Epithelial cell of prostate (primary cell): ENCODE results near the gene PER2.

Experiments
- DNase-seq: peaks from one replicate; pipeline ENCODE4 v3.0.0-alpha.2; 2011; ENCODE audit warnings: low read depth, low spot score
- H3K27ac ChIP-seq: fragments of 450-650 bp; 2 replicates; pipeline ENCODE4 v1.5.1; 2017; ENCODE audit warnings: mild to moderate bottlenecking

The PER2 gene

DNA sequence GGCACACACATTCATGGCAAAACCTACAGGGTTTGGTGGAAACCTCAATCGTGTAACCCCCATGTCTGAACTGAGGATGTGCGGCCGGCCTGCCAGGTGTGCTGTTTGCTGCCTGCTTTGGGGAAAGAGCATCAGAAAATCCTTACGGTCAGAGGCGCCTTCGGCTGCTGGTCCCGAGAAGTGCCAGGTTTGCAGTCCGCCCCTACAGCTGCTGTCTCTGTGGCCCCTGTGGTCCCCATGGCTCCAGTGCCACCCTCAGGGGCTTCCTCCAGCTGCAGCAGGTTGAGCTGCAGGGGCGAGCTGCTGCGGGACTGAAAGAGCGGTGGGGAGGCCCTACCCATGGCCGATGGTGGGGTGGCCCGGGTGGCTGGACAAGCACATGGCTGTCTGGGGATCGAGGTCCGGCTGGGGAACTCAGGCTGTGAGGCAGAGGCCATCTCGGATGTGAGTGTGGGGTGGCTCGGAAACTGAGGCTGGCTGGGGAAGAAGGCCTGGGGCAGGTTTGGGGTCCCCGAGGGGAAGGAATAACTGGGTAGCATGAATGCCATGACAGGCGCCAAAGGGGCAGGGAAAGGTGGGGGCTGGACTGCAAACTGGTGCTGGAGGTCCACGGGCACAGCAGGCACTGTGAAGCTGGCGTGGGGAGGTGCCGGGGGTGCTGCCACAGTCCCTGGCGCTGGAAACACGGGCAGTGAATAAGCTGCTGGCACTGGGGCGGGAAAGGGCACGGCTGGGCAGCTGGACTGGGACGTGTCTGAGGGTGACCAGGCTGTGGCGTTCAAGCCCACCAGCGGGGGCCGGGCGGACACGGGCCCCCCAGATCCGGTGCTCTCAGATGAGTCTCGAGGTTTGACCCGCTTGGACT lies 35.4 kb downstream of the PER2 start:
- no peak for DNase-seq
- H3K27ac ChIP-seq, result no peak overlapping the region

DNA sequence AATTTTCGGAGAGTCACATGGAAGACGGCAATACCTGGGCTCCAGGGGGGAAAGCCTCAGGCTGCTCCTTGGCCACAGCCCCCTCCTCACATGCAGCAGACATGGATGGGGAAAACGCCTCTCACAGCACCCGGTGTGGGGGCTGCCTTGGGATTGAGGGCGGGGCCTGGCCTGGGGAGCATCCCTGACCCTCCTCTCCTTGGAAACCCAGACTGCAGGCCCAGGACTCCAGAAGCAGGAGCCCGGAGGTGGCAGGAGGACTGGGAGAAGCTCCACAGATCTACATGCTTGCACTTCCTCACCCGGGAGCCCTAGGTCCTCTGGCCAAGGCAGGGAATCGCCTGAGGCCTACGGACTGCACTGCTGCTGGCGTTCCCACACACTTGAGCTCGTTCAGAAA lies 36.4 kb downstream of the PER2 start:
- H3K27ac ChIP-seq, result no peak overlapping the region
- DNase-seq, result no peak

DNA sequence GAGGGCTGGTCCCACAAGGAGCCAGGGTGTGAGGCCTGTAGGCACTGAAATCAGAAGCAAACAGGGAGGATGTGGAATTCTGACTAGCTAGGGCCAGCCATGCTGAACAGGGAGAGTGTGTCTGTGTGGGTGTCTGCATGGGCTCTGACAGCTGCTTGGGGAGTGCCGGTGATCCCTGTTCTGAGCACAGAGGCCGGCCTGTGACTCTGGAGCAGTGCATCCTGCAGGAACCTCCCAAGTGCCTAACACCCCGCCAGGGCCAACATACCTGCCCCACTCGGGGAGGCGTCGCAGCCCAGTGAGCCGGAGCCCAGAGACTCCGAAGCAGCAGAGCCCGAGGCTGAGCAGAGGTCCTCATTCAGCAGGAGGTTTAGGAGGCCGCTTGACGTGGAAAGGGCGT lies 37.1 kb downstream of the PER2 start:
- DNase-seq, result no peak
- H3K27ac ChIP-seq, result no peak overlapping the region

DNA sequence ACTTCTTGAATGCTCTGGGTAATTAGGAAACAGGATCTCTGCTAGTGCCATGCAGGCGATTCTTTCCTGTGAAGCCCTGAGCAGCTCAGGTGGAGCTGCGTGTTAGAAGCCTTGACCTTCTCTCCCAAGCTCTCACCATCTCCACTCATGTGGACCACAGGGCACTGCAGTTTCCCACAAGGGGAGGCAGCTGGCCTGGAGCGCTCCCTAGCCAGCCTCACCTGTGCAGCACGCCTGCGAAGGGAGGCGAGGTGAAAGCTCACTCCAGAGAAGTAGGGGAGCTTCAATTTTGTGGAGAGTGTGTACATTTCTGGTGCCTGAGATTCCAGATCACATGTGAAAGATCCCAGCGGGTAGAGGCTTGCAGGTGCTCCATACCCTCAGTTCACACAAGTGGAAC lies 37.5 kb downstream of the PER2 start:
- no peak for DNase-seq
- no peak overlapping the region for H3K27ac ChIP-seq

DNA sequence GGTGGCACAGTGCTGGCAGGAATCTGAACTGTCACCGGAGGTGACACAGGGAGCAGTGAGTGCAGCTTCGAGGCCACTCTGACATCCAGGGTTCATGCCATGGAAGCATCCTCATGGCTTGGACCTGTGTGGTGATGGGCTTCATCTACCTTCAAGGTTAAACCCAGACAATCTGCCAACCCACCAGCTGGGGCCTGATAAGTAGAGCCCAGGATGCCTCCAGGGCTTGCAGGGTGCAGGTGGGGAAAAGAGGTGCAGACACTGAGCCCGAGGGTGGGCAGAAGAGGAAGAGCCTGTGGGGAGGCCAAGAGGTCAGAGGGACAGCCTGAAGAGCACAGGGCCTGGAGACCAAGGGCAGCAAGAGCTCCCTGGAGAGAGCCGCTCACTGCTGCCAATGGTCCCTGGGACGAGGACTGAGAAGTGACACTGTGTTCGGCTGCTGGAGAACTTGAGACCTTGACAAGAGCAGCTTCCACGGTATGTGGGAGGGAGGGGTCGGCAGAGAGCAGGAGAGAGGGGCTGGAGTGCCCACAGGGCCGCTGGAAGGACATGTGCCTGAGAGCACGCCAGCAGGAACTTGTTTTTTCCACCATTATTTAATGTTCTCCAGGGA lies 40.5 kb downstream of the PER2 start:
- no peak overlapping the region for H3K27ac ChIP-seq
- no peak for DNase-seq

DNA sequence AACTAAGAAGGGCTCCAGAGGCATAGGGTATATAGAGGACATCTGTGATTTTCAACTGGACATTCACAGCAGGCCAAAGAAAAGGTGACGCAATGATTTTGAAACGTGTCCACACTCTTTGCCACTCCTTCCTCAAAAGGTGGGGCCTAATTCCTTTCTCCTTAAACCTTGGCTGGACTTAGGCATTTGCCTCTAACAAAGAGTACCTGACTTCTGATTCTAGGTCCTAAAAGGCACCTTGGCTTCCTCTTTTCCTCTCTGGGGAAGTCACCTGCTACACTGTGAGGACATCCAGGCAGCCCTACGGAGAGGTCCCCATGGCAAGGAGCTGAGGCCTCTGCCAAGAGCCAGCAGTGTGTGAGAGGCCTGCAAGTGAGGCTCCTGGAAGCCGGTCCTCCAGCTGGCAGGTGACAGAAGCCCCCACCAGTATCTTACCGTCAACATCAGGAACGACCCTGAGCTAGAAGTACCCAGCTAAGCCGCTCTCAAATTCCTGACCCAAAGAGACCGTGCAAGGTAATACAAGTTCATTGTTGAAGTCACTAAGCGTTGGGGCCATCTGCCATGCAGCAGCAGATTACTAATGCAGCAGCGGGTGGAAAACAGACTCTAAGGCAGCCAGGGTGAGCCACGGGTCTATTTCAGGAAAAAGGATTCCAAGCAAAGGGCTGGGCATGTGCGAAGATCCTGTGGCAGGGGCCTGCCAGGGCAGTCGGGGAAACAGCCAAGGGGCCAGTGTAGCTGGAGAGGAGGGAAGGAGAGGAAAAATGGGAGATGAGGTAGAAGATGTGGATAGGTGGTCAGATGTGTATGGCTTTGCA lies 41.2 kb downstream of the PER2 start:
- DNase-seq, result no peak
- no peak overlapping the region for H3K27ac ChIP-seq

DNA sequence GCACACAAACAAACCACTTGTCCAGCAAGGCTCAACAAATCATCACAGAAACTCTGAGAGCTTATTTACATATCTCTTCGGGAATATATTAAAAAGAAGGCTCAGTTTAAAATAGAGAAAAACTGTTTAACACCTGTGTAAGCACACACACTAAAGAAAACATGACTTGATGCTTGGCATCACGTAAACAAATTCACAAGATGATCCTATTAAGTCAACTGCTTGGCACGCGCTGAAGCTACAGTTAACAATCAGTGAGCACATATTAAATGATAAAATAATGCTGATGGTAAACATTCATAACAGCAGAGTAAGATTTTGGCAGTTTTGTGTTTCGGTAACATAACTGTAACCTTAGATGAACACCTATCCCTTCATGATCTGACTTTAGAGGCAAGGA lies 44.3 kb downstream of the PER2 start:
- DNase-seq, result no peak
- no peak overlapping the region for H3K27ac ChIP-seq

DNA sequence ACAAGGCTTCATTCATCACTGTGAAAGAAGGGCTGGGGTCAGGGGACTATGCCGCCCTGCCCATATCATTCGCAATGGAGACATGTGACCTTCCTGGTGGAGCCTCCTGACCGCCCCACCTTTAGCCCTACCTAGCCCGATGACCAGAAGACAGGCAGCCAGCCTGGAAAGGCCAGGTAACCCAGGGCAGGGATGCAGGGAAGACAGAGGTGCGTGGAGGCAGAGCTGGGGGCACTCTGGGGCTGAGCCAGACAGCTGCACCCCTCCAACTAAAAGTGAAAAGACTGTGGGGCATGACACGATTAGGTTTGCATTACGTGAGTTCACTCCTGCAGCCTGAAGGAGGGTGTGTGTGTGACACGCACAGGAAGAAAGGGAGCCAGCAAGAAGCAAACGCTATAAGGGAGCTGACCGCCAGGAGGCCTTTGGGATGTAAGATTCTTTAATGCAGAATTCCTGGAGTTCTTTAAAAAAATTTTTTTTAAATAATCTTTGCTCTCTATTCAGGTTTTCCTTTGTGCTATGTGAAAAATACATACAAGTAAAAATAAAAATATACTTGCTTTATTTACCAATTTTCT lies 44.8 kb downstream of the PER2 start:
- H3K27ac ChIP-seq, result no peak overlapping the region
- DNase-seq, result no peak

DNA sequence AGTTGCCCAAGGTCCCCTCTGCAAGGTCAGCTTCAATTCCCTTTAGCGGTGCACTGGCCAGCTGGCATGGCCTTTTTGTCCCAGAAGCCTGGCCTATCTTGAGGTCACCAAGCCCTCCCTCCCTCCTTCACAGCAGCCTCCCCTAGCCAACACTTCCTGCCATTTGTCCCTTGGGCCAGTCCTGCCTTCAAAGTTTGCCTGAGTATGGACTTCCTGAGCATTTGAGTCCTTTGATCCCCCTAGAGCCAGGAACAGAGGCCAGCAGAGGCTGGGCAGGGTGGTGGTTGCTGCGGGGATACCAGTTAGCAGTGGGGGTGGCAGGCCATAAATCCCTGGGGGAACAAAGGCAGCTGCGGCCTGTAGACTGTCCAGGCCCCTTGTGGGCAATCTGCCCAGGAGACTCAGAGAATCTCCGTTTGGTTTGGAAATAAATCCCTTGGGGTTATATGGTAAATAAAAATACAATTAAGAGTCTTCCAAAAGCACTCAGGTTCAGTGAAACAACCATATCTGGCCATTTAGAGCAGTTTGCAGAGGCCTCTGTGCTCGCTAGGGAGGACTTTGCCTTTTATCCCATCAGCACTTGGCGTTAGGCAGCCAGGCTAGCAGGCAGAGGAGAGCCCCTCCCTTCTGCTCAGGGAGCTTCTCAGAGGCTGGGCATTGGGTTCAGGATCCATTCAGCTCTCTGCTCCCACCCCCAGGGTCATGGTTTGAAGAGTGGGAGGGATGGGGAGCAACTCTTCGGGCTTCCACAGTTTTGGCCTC lies 45.5 kb downstream of the PER2 start:
- DNase-seq, result no peak
- no peak overlapping the region for H3K27ac ChIP-seq

DNA sequence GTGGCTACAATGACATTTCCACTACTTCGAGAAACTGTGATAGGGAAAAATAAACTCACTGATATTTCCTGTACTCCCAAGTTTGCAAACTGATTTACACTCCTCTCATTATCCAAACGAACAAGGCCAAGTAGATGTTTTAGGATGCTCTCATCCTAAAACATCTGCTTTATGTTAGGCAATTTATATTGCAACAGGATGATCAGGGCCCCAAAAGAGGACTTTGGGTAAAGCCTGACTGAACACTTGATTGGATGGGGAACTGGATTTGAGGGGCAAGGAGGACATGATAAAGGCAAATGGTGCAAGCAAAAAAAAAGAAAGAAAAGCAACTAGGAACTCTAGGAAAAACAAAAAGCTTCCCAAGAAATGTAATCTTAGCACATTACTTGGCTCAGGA lies 46.4 kb downstream of the PER2 start:
- no peak for DNase-seq
- no peak overlapping the region for H3K27ac ChIP-seq

DNA sequence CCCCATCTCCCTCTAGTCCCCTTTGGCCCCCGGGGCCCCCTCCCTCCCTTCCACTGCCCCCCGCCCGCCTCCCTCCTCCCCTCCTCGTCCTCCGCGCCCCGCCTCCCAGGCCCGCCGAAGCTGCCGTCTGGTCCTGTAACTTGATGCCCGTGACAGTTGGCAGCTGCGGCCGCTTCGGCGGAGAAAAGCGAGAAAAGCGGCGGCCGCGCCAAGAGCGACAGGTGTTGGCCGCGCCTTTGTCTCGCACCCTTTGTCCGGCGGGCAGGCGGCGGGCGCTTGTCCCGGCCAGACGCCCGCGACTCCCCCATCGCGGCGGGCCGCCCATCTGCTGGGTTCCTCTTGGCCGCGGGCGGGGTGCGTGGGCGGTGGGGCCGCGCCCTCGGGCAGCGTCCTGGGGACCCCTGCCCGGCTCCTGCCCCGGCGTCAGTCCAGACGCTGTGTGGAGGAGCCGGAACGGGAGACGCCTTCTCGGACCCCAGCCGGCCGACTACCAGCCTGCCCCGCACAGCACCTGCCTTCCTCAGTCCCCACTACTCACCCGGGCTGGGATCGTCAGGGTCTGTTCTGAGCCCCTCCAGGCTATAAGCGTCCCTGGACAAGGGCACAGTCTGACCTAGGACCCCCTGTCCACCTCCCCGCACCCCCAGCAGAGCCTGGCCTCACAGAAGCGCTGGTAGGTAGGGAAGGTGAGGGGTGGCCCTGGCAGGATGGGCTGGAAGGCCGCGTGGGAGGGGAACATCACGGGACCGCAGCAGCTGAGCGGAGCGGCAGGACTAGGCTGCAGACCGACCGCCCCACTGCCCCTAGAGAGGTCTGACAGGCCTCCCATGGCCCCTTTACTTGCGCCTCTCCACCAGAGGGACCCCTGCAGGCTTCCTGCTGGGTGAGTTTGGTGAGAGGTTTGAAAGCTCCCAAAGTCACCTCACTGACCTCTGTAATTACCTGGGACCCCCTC lies 47.4 kb downstream of the PER2 start:
- no peak overlapping the region for H3K27ac ChIP-seq
- DNase-seq, result no peak

DNA sequence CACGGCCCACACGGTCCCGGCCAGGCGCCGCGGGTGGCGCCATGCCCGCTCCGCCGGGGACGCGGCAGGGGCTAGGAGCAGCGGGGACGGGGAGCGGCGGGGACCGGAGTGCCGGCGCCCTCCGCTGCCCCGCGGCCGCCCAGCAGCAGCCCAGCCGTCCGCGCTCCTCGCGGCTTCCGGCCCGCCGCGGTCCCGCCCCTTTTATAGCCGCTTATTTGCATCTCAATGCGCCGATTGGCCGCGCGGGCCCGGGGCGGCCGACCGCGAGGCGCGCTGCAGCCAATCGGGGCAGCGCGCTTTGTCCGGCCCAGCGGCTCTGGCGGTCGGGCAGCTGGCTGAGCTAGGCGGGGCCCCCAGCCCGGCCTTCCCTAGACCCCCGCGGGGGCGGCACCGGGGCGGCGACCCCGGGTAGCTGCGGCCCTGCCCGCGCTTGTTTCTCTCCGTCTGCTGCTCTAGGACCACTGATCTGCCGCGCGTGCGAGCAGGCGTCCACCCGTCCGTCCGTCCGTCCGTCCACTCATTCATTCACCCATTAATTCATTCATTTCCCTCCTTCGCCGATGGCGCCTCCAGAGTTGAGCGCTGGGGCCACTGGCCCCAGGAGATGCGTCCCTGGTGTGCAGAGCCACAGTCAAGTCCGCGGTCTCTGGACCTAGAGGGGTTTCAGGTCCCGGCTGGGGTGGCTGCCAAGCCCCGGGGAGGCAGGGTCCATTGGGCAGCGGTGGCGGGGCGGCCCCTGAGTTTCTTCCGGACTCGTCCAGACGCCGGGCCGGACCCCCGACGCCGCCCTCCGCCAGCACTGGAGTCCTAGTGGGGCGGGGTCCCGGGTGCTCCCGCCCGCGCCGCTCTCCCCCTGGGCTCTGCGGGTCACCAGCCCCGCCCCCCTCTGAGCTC lies 48.3 kb downstream of the PER2 start, which contains the start of gene HES6:
TSS of gene HES6 (minus strand) at position 176 of the 894 bp plus-strand sequence. CDS start at position 43, 133 bp downstream.
- peak; percentile 16 for DNase-seq
- H3K27ac ChIP-seq, result no peak within 1 kb of the TSS

DNA sequence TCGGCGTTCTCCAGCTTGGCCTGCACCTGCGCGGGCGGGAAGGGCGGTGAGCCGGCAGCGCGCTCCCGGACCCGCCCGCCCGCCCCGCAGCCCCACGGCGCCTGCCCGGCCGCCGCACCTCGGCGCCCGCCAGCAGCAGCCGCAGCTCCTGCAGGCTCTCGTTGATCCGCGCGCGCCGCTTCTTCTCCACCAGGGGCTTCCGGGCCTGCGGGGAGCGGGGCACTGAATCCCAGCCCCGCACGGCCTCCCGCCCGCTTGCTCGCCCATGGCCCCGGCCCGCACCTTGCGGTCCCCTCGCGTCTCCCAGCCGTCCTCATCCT lies 48.9 kb downstream of the PER2 start:
- H3K27ac ChIP-seq, result no peak overlapping the region
- DNase-seq, result no peak

DNA sequence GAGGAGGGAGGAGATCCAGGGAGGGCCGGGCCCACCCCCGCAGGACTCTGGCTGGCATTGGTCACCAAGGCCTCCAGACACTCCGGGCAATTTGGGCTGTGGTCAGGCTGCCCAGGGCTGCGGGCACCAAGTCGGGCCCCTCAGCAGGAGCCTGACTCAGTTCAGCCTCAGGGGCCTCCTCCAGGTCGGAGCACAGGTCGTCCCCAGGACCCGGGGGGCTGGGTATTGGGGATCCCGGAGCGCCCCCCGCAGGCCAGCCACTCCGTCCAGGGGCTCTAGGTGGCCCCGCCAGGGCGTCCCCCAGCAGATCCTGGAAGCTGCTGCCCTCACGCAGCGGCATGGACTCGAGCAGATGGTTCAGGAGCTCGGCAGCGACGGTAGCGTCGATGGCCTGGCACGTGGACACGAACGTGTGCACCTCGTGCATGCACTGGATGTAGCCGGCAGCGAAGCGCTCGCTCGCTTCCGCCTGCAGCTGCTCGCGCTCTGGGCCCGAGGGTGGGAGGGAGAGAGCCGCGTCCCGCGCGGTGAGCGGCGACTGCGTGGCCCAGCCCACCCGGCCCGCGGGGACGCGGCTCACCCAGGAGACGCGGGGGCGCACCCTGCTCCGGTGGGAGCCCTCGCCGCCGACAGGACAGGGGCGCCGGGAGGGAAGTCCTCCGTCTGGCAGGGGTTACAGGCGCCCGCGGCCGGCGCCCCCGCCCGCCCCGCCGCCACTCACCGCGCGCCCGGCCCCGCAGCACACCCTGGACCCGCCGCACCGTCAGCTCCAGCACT lies 49.5 kb downstream of the PER2 start:
- H3K27ac ChIP-seq, result no peak overlapping the region
- no peak for DNase-seq

DNA sequence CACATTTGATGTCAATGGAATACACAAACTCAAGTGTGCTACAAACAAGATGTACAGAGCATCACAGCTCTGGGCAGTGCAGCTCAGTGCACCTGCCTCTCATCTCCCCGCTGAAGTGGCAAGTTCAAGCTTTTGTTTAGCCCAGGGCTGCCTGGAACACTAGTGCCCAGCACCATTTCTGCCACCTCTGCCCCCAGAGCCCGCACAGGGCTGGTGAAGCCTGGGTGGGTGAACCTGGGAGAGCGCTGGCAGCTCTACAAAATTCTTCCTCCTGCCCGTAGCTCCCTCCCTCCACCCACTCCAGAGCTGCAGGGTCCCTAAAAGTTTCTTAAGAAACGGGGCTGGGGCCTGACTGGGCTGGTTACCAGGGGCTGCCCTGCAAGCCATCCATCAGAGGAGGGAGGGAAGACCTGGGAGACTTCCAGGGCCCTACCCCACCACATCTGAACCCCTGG lies 50.1 kb downstream of the PER2 start:
- no peak overlapping the region for H3K27ac ChIP-seq
- DNase-seq, result no peak

DNA sequence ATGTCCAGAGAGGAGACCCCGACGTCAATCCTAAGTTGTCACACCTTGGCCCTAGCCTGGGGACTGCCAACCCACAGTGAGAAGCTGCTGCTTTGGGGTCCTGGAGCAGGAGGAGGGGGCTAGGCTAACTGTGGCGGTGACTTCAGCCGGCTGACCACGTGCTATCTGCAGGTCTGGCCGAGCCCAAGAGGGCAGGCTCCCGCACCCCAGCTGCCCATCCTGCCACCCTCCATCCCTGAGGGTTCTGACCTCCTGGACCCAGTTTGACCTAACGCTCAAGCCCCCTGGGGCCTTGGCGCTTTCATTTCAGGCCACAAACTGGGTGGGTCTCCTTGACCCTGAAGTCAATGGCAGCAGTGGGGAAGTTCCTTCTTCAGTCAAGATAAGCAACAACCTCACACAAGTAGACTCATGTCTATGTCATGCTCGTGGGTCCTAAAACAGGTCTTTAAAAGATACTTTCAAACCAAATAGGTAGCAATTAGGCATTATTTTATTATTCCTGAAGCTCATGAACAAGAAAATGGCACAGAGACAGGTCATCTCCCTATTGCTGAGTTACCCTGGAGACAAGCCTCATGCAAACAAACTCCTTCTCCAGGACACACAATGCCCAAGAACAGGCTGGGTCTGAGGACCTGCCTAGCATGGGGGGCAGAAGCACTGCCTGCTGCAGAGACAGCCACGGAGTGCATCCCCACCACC lies 50.8 kb downstream of the PER2 start:
- H3K27ac ChIP-seq, result no peak overlapping the region
- no peak for DNase-seq

DNA sequence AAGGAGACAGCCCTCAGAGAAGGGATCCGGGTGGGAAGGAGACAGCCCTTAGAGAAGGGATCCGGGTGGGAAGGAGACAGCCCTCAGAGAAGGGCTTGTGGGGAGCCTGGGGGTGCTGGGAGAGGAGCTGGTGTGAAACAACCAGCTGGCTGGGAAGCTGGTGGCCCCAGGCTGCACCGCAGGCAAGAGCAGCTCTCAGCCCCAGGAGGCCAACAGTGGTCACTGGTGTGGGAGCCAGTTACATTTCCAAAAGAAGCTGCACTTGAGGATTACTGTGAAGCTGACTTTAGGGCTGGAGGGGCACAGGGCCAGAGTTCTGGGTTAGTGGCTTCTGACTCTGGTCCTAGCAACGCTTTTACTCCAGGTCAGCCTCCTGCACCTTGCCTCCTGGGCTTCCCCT lies 51.8 kb downstream of the PER2 start:
- DNase-seq, result no peak
- no peak overlapping the region for H3K27ac ChIP-seq
